AG04450 (cell line): ENCODE data around the gene C3orf18. TPM values are rescaled to one million over a fixed set of nuclear protein-coding genes. Genes with fewer than 3 reads are reported as not detected.

ENCODE experiments used
- CTCF ChIA-PET: fragments of 300-600, 350-600 bp; formaldehyde crosslinking; extraction: SDS; loops from one replicate; lab custom pipeline; 2022; ENCODE audit warnings: antibody characterized with exemption, inconsistent platforms; lab: Charles Lee
- POLR2A ChIA-PET: fragments of 350-600 bp; formaldehyde crosslinking; extraction: SDS; loops from one replicate; lab custom pipeline; 2021; ENCODE audit warnings: antibody characterized with exemption, inconsistent platforms; lab: Yijun Ruan, JAX
- DNase-seq: peaks from one replicate; pipeline ENCODE4 v3.0.0-alpha.2; 2011; ENCODE audit warnings: low read depth, low spot score
- H3K27ac ChIP-seq: one replicate; pipeline ENCODE4 v1.5.1; 2012; ENCODE audit warnings: low read depth, low read length, control low read depth
- H3K27me3 ChIP-seq: one replicate; pipeline ENCODE4 v1.6.0; 2012; ENCODE audit warnings: low read length; ENCODE audit not compliant: control insufficient read depth, insufficient read depth
- H3K4me3 ChIP-seq: 2 replicates; pipeline ENCODE4 v1.5.1; 2011; ENCODE audit warnings: mild to moderate bottlenecking, low read depth, low read length, control low read depth
- H3K9me3 ChIP-seq: 2 replicates; pipeline ENCODE4 v1.5.1; 2012; ENCODE audit warnings: low read length; ENCODE audit not compliant: control insufficient read depth, insufficient read depth
- CTCF ChIP-seq: IDR thresholded peaks from 2 replicates; pipeline ENCODE4 v1.5.1; 2011; ENCODE audit warnings: low read depth, low read length, control low read depth, inconsistent platforms
- polyA plus RNA-seq: library from polyadenylated mRNA; depleted of rRNA; stranded (reverse); fragments of >200 nt; gene quantifications from 2 replicates; pipeline ENCODE4 v1.2.3, GENCODE V29; 2011

C3orf18 gene
- polyA plus RNA-seq, 1 experiment, result 10.0 TPM

DNA sequence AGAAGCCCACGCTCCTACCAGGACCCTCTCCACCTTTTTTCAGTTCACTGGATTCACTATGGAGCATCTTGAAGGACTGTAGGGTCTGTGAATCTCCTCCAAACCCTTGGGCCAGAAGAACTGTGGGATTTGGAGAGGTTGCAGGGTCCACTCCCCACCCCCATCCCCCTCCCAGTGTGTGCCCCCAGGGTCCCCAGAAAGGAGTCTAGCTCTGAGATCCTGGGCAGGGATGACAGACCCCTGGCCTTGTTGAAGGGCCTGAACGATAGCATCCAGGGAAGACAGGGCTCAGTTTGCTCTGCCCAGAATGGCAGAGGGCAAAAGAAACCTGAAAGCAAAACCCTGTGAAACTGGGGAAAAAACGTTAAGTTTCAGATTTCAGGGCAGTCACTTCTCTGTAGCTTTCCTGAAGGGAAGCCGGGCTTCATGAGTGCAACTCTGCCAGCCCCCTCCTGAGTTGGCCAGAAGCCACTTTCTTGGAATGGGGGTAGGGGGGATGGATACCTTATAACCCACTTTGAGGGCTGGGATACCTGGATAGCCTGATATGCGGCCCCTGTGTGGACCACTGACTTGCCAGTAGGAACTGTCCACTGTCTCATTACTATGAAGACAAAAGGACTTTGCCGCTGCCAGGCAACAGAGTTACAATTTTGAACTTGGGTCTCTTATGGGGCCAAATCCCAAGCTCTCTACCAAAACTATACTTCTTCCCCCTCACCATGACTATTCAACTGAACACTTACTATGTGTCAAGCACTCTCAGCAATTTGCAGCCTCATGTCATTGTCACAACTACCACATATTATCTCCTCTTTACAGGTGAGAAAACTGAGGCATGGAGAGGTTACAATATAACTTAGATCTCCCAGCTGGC lies 45.7 kb upstream of the C3orf18 start:
- DNase-seq, result no peak
- no peak overlapping the region; the same call in 1 of the 2 replicates for H3K4me3 ChIP-seq
- no peaks in the 10 kb centered on the region for H3K27me3 ChIP-seq
- CTCF ChIA-PET, result interaction anchor here (0.6 to 12.3 kb wide), 19 partner anchors 9 to 776 kb away, joined by 3 to 436 read pairs (median 5); partner anchors contain the start of genes C3orf18, CYB561D2, HEMK1 and NPRL2
- peaks cover 4% of the 10 kb centered on the region; the same call in 1 of the 2 replicates for H3K9me3 ChIP-seq
- POLR2A ChIA-PET, result no interaction called here
- no peak overlapping the region for H3K27ac ChIP-seq
- TF ChIP-seq CTCF, result no peak

GRCh38 chr3:50612234-50612882 lies 44.8 kb upstream of the C3orf18 start:
- H3K27me3 ChIP-seq, result no peaks in the 10 kb centered on the region
- POLR2A ChIA-PET, result interaction anchor here (0.9 to 2.8 kb wide), 7 partner anchors 11 to 55 kb away, joined by 3 to 61 read pairs (median 3); partner anchors contain the start of genes C3orf18 and HEMK1
- CTCF ChIA-PET, result interaction anchor here (0.7 to 12.3 kb wide), 14 partner anchors 10 to 777 kb away, joined by 3 to 436 read pairs (median 4); partner anchors contain the start of genes C3orf18, CYB561D2, HEMK1 and NPRL2
- H3K9me3 ChIP-seq, result peaks cover 4% of the 10 kb centered on the region; the same call in 1 of the 2 replicates
- TF ChIP-seq CTCF, result no peak
- no peak for DNase-seq
- peak overlapping the region; percentile 81 for H3K4me3 ChIP-seq
- H3K27ac ChIP-seq, result peak overlapping the region; percentile 39

- ChIA-PET POLR2A (interaction anchor here (0.9 to 2.8 kb wide), 7 partner anchors 10 to 54 kb away, joined by 3 to 61 read pairs (median 3); partner anchors contain the start of genes C3orf18 and HEMK1), CTCF (interaction anchor here (0.7 to 12.3 kb wide), 6 partner anchors 10 to 778 kb away, joined by 3 to 436 read pairs (median 8); partner anchors contain the start of genes C3orf18 and HEMK1)
- peak; percentile 86 for DNase-seq
- Histone ChIP-seq H3K4me3 (peak within 1 kb of the TSS; percentile 81), H3K27ac (peak within 1 kb of the TSS; percentile 39), H3K27me3 (no peaks in the 10 kb centered on the region), H3K9me3 (no peaks in the 10 kb centered on the region)
- TF ChIP-seq CTCF, result peak; percentile 61
Observed at GRCh38 chr3:50611464-50612233, 44.1 kb upstream of the C3orf18 start, which contains the start of gene CISH. Gene CISH, minus strand, starts transcription at chr3:50611774. Its CDS starts 124 bp downstream, at chr3:50611650.

DNA sequence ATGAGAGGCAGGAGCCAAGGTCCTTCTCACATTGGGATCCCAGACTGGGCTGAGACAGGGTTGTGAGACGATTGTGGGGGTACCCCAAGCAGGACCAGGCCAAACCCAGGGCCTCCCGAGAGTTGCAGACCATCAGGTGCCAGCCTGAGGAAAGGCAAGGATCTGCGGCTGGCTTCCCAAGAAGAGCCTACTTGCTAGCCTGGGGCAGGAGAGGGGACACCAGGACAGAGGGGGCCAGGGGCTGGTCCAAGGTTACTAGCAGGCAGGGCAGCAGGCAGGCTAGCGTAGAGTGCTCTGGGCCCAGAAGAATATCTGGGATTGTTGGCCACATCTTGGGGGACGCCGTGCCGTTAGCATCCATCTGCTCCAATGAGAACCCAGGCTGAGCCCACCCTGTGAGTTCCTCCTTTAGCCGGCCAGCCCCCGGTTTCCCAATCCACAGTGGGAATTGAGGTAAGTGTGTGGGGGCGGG lies 43.5 kb upstream of the C3orf18 start:
- TF ChIP-seq CTCF, result no peak
- DNase-seq, result no peak
- Histone ChIP-seq H3K27ac (peak overlapping the region; percentile 31), H3K9me3 (no peaks in the 10 kb centered on the region), H3K27me3 (no peaks in the 10 kb centered on the region), H3K4me3 (peak overlapping the region; percentile 81)
- POLR2A ChIA-PET, result interaction anchor here (1.0 to 2.8 kb wide), 4 partner anchors 9 to 54 kb away, joined by 3 to 61 read pairs (median 26); partner anchors contain the start of gene HEMK1
- CTCF ChIA-PET, result interaction anchor here (1.2 to 12.3 kb wide), 4 partner anchors 9 to 62 kb away, joined by 5 to 436 read pairs (median 32); partner anchors contain the start of genes C3orf18 and HEMK1
